Fibroblast of lung (primary cell): Measurements from ENCODE around the gene SIT1. TPM values are rescaled to one million over a fixed set of nuclear protein-coding genes. Genes with fewer than 3 reads are reported as not detected.

ENCODE experiments used
- DNase-seq, 2 donors: peaks; one replicate each; pipeline versions ENCODE4 v3.0.0 to v3.0.0-alpha.2; 2010; ENCODE audit warnings: low read depth in 2 of 2
- H2AFZ ChIP-seq: 2 replicates; pipeline ENCODE4 v1.5.1; 2012; ENCODE audit warnings: low read length, control low read depth, inconsistent platforms
- H3K27ac ChIP-seq: 2 replicates; pipeline ENCODE4 v1.5.1; 2011; ENCODE audit warnings: low read length, control low read depth; ENCODE audit not compliant: insufficient read depth
- H3K27me3 ChIP-seq: 2 replicates; pipeline ENCODE4 v1.5.1; 2011; ENCODE audit warnings: mild to moderate bottlenecking, low read length; ENCODE audit not compliant: control insufficient read depth, insufficient read depth
- H3K36me3 ChIP-seq: 2 replicates; pipeline ENCODE4 v1.5.1; 2011; ENCODE audit warnings: low read length; ENCODE audit not compliant: control insufficient read depth, insufficient read depth
- H3K4me1 ChIP-seq: 2 replicates; pipeline ENCODE4 v1.5.1; 2011; ENCODE audit warnings: low read length; ENCODE audit not compliant: control insufficient read depth, insufficient read depth; ENCODE audit errors: extremely low read depth
- H3K4me2 ChIP-seq: 2 replicates; pipeline ENCODE4 v1.5.1; 2011; ENCODE audit warnings: low read length, control low read depth; ENCODE audit not compliant: insufficient read depth; ENCODE audit errors: extremely low read depth
- H3K4me3 ChIP-seq, 4 experiments: fragments of 200-600 bp in 1 of 4; sonication (generic) in 1 of 4; replicated peaks in 1 of 4; 2 replicates each; pipeline ENCODE4 v1.5.1; 2011 to 2016; ENCODE audit warnings: low read length in 4 of 4, low read depth in 3 of 4, mild to moderate bottlenecking in 3 of 4, control low read depth in 2 of 4, inconsistent platforms in 1 of 4, mixed read lengths in 1 of 4; ENCODE audit not compliant: insufficient read depth in 1 of 4; ENCODE audit errors: control extremely low read depth in 1 of 4
- H3K79me2 ChIP-seq: 2 replicates; pipeline ENCODE4 v1.5.1; 2012; ENCODE audit warnings: mild to moderate bottlenecking, low read length, inconsistent platforms; ENCODE audit not compliant: control insufficient read depth, insufficient read depth
- H3K9ac ChIP-seq: 2 replicates; pipeline ENCODE4 v1.5.1; 2011; ENCODE audit warnings: mild to moderate bottlenecking, low read length, control low read depth; ENCODE audit not compliant: insufficient read depth
- H3K9me3 ChIP-seq: 2 replicates; pipeline ENCODE4 v1.5.1; 2012; ENCODE audit warnings: low read depth, low read length; ENCODE audit not compliant: control insufficient read depth, insufficient read depth
- H4K20me1 ChIP-seq: 2 replicates; pipeline ENCODE4 v1.5.1; 2011; ENCODE audit warnings: low read length; ENCODE audit not compliant: control insufficient read depth, insufficient read depth; ENCODE audit errors: extremely low read depth
- CTCF ChIP-seq, 2 donors: IDR thresholded peaks in 1 of 2; conservative IDR thresholded peaks in 1 of 2; 1 replicate in 1 of 2; 2 replicates in 1 of 2; pipeline ENCODE4 v1.5.1; 2011 to 2012; ENCODE audit warnings: low read length in 2 of 2, control low read depth in 1 of 2, inconsistent platforms in 1 of 2, low read depth in 1 of 2, mild to moderate bottlenecking in 1 of 2
- EZH2 ChIP-seq: IDR thresholded peaks from 2 replicates; pipeline ENCODE4 v1.5.1; 2012; ENCODE audit warnings: low read length, control low read depth, mild to moderate bottlenecking; ENCODE audit errors: missing control alignments
- polyA plus RNA-seq, 2 donors: library from polyadenylated mRNA; depleted of rRNA in 1 of 2; stranded (reverse) in 1 of 2; unstranded in 1 of 2; fragments of >200 nt; gene quantifications; 2 replicates each; pipeline ENCODE4 v1.2.1, GENCODE V29; 2011 to 2012; ENCODE audit warnings: missing spikeins in 1 of 2
- total RNA-seq: library from RNA; depleted of rRNA; stranded (reverse); fragments of >200 nt; gene quantifications from 2 replicates; pipeline ENCODE4 v1.2.1, GENCODE V29; 2014

The SIT1 gene
- total and polyA plus RNA-seq, 2 donors (not counting 1 experiment from before 2014, with no cell fraction given): 0.17 TPM; not detected in 1

- Histone ChIP-seq H3K27ac (peak overlapping the region; percentile 84), H3K79me2 (peaks cover 52% of the 10 kb centered on the region), H3K4me3 (peak overlapping the region; percentile 57 to 99 (median 67)), H4K20me1 (peaks cover 2% of the 10 kb centered on the region), H3K36me3 (peaks cover 23% of the 10 kb centered on the region), H3K9ac (peak overlapping the region; percentile 73), H3K27me3 (no peaks in the 10 kb centered on the region), H3K4me2 (peak overlapping the region; percentile 99), H2AFZ (no peak overlapping the region), H3K9me3 (no peaks in the 10 kb centered on the region), H3K4me1 (peaks cover 29% of the 10 kb centered on the region)
- DNase-seq: peak in 1 of 2 donors; percentile 19
- TF ChIP-seq EZH2 (no peak), CTCF (conservative IDR thresholded peaks at IDR 0.05 in 1 of 2, IDR thresholded peaks at IDR 0.05 in 1 of 2; ENCODE audit: low read depth in 1 of 2, low read length in 2 of 2) (no peak)
Measured at GRCh38 chr9:35687972-35688557, 37.3 kb upstream of the SIT1 start.

GRCh38 chr9:35687306-35687705, 36.6 kb upstream of the SIT1 start:
- H3K4me2 ChIP-seq: peak overlapping the region; percentile 99
- peaks cover 35% of the 10 kb centered on the region for H3K4me1 ChIP-seq
- H3K9me3 ChIP-seq: no peaks in the 10 kb centered on the region
- H3K27ac ChIP-seq: no peak overlapping the region
- peaks cover 28% of the 10 kb centered on the region for H3K36me3 ChIP-seq
- peaks cover 52% of the 10 kb centered on the region for H3K79me2 ChIP-seq
- TF ChIP-seq EZH2: no peak
- no peak for TF ChIP-seq CTCF (conservative IDR thresholded peaks at IDR 0.05 in 1 of 2, IDR thresholded peaks at IDR 0.05 in 1 of 2; ENCODE audit: low read depth in 1 of 2, low read length in 2 of 2)
- peaks cover 2% of the 10 kb centered on the region for H4K20me1 ChIP-seq
- H3K27me3 ChIP-seq: no peaks in the 10 kb centered on the region
- no peak for DNase-seq
- no peak overlapping the region for H2AFZ ChIP-seq
- peak overlapping the region; percentile 57 to 99 (median 67) for H3K4me3 ChIP-seq
- H3K9ac ChIP-seq: no peak overlapping the region

- Histone ChIP-seq H4K20me1 (peaks cover 2% of the 10 kb centered on the region), H3K4me1 (peaks cover 38% of the 10 kb centered on the region), H3K79me2 (peaks cover 52% of the 10 kb centered on the region), H3K9me3 (no peaks in the 10 kb centered on the region), H3K4me2 (peak overlapping the region; percentile 99), H3K27ac (no peak overlapping the region), H3K9ac (no peak overlapping the region), H3K27me3 (no peaks in the 10 kb centered on the region), H3K36me3 (peaks cover 32% of the 10 kb centered on the region), H3K4me3 (peak overlapping the region; percentile 57 to 99 (median 67)), H2AFZ (no peak overlapping the region)
- peak; percentile 71 to 74 for DNase-seq
- no peak for TF ChIP-seq CTCF (conservative IDR thresholded peaks at IDR 0.05 in 1 of 2, IDR thresholded peaks at IDR 0.05 in 1 of 2; ENCODE audit: low read depth in 1 of 2, low read length in 2 of 2)
- TF ChIP-seq EZH2: no peak
Measured at GRCh38 chr9:35686222-35687203, 35.8 kb upstream of the SIT1 start.
